Spleen (tissue), 11 donors: Measurements from ENCODE around the gene HNF4A. TPM values are rescaled to one million over a fixed set of nuclear protein-coding genes. Genes with fewer than 3 reads are reported as not detected.

ENCODE experiments used
- DNase-seq: peaks from one replicate; pipeline ENCODE4 v3.0.0-alpha.2; 2020
- H3K27ac ChIP-seq, 8 donors: fragments of 200-600 bp; sonication (generic) in 7 of 8; 1 replicate in 4 of 8; 2 replicates in 4 of 8; pipeline versions ENCODE4 v1.5.0 to v1.8.0; 2016 to 2021; ENCODE audit warnings: inconsistent platforms in 4 of 8, mild to moderate bottlenecking in 4 of 8, moderate library complexity in 1 of 8
- H3K27me3 ChIP-seq, 7 donors: fragments of 200-600 bp; sonication (generic) in 6 of 7; replicated peaks in 1 of 7; 1 replicate in 4 of 7; 2 replicates in 3 of 7; pipeline versions ENCODE4 v1.5.0 to v1.8.0; 2016 to 2021; ENCODE audit warnings: inconsistent platforms in 3 of 7, mild to moderate bottlenecking in 1 of 7
- H3K36me3 ChIP-seq, 6 donors: fragments of 200-600 bp; sonication (generic) in 5 of 6; 1 replicate in 4 of 6; 2 replicates in 2 of 6; pipeline versions ENCODE4 v1.5.0 to v1.8.0; 2016 to 2021; ENCODE audit warnings: inconsistent platforms in 2 of 6
- H3K4me1 ChIP-seq, 6 donors: fragments of 200-600 bp; sonication (generic) in 5 of 6; 1 replicate in 3 of 6; 2 replicates in 3 of 6; pipeline versions ENCODE4 v1.5.0 to v1.8.0; 2016 to 2021; ENCODE audit warnings: inconsistent platforms in 3 of 6
- H3K4me3 ChIP-seq, 8 donors: fragments of 200-600 bp; sonication (generic) in 7 of 8; 1 replicate in 4 of 8; 2 replicates in 4 of 8; pipeline versions ENCODE4 v1.5.0 to v1.8.0; 2016 to 2021; ENCODE audit warnings: inconsistent platforms in 4 of 8, mild to moderate bottlenecking in 4 of 8, moderate library complexity in 2 of 8
- H3K9me3 ChIP-seq, 8 donors: fragments of 200-600 bp; sonication (generic) in 7 of 8; 1 replicate in 4 of 8; 2 replicates in 4 of 8; pipeline versions ENCODE4 v1.5.0 to v1.8.0; 2016 to 2021; ENCODE audit warnings: inconsistent platforms in 4 of 8
- CTCF ChIP-seq, 11 experiments: fragments of 200-600 bp in 7 of 11; fragments of 450-650 bp in 4 of 11; sonication (generic) in 4 of 11; IDR thresholded peaks in 8 of 11; conservative IDR thresholded peaks in 3 of 11; 1 replicate in 7 of 11; 2 replicates in 4 of 11; pipeline versions ENCODE4 v1.4.0 to v1.8.0; 2016 to 2021; ENCODE audit warnings: antibody characterized with exemption in 11 of 11, inconsistent platforms in 4 of 11, mild to moderate bottlenecking in 1 of 11
- POLR2A ChIP-seq, 3 donors: fragments of 450-650 bp; IDR thresholded peaks; one replicate each; pipeline ENCODE4 v1.5.1; 2017; ENCODE audit warnings: antibody characterized with exemption in 3 of 3, mild to moderate bottlenecking in 1 of 3
- POLR2AphosphoS5 ChIP-seq, 3 donors: sonication (generic); formaldehyde crosslinking; IDR thresholded peaks; one replicate each; pipeline ENCODE4 v1.5.1; 2017; ENCODE audit warnings: antibody characterized with exemption in 3 of 3
- WGBS, 5 donors: extraction: QIAGEN DNeasy Blood & Tissue Kit in 3 of 5; methylation state at CpG; one replicate each; pipeline versions ENCODE4 v1.1.5 to v1.1.7; 2013 to 2018; 5-methylcytosine and 5-hydroxymethylcytosine counted together
- intact Hi-C: fragments of 100-400 bp; cut with DNase I; formaldehyde crosslinking; loops from one replicate; pipeline ENCODE4 v1.15.0; 2023; ENCODE audit warnings: low total_unique reads
- polyA plus RNA-seq, 3 donors: library from polyadenylated mRNA; stranded (reverse); fragments of 200-250 nt; gene quantifications; one replicate each; pipeline ENCODE4 v1.2.1, GENCODE V29; 2013
- total RNA-seq, 7 donors: library from RNA; depleted of rRNA in 3 of 7; stranded (reverse); fragments of >200 nt in 3 of 7; fragmentation: NEBNext Ultra II Directional in 4 of 7; extraction: Animal tissue kit (Norgen Biotek cat#: 25700) in 4 of 7; gene quantifications; one replicate each; pipeline versions ENCODE4 v1.1.0 to v1.2.1, GENCODE V29; 2016 to 2021
- donor health status: healthy with polysubstance abuse.
- donor health status: DM: no; HTN: no; CAD: no; lungs with moderate emphysema.
- donor health status: DM: no; HTN: no; CAD: no.
- donor health status: Bipolar disorder and iron deficiency.
- donor health status: healthy.
- donor health status: DM: no; HTN: no; CAD: no.
- donor health status: DM: yes; HTN: yes; CAD: no.

Gene HNF4A
- total and polyA plus RNA-seq, 10 donors, result 0.03 TPM; not detected in 9

DNA sequence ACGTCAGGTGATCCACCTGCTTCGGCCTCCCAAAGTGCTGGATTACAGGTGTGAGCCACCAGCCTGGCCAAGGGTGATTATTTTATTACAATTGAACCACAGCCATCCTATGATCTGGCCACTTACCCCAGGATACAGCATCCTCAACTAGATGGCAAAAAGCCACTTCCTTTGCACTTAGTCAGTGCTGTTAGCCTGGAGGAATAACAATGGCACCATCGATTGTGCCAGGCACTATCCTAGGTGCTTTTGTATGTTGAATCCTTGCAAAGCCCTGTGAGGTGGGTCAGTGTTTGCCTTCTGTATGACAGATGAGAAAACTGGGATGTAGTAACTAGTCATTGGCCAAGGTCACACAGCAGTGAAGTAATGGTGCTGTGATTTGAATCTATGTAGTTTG, 109.0 kb downstream of the HNF4A start:
- WGBS, 5 donors, result 75 to 100% (median 85%) methylated on average over 3 of the region's 3 CpGs
- Histone ChIP-seq H3K9me3 (no peaks in the 10 kb centered on the region), H3K27me3 (no peaks in the 10 kb centered on the region), H3K27ac (no peak overlapping the region), H3K4me3 (no peak overlapping the region), H3K4me1 (no peaks in the 10 kb centered on the region), H3K36me3 (no peaks in the 10 kb centered on the region)
- DNase-seq, result no peak
- intact Hi-C loops, result no loop called here
- no peak for TF ChIP-seq POLR2A (IDR thresholded peaks at IDR 0.05)
- TF ChIP-seq POLR2AphosphoS5 (IDR thresholded peaks at IDR 0.05), result no peak
- TF ChIP-seq CTCF (IDR thresholded peaks at IDR 0.05 in 8 of 11, conservative IDR thresholded peaks at IDR 0.05 in 3 of 11), result no peak

- no peak for DNase-seq
- no peaks in the 10 kb centered on the region for H3K9me3 ChIP-seq
- WGBS, 5 donors, result 59 to 75% (median 70%) methylated on average over 3 of the region's 3 CpGs
- intact Hi-C loops, result no loop called here
- no peak overlapping the region for H3K27ac ChIP-seq
- no peaks in the 10 kb centered on the region for H3K36me3 ChIP-seq
- H3K27me3 ChIP-seq, result no peaks in the 10 kb centered on the region
- no peak overlapping the region for H3K4me3 ChIP-seq
- no peaks in the 10 kb centered on the region for H3K4me1 ChIP-seq
- no peak for TF ChIP-seq POLR2A (IDR thresholded peaks at IDR 0.05)
- no peak for TF ChIP-seq POLR2AphosphoS5 (IDR thresholded peaks at IDR 0.05)
- no peak for TF ChIP-seq CTCF (IDR thresholded peaks at IDR 0.05 in 8 of 11, conservative IDR thresholded peaks at IDR 0.05 in 3 of 11)
Measured at GRCh38 chr20:44465001-44465560, 109.6 kb downstream of the HNF4A start.

GRCh38 chr20:44467289-44467883, 111.9 kb downstream of the HNF4A start:
- Histone ChIP-seq H3K4me1 (no peaks in the 10 kb centered on the region), H3K27me3 (no peaks in the 10 kb centered on the region), H3K9me3 (no peaks in the 10 kb centered on the region), H3K27ac (no peak overlapping the region), H3K36me3 (no peaks in the 10 kb centered on the region), H3K4me3 (no peak overlapping the region)
- intact Hi-C loops, result no loop called here
- no peak for TF ChIP-seq CTCF (IDR thresholded peaks at IDR 0.05 in 8 of 11, conservative IDR thresholded peaks at IDR 0.05 in 3 of 11)
- TF ChIP-seq POLR2A (IDR thresholded peaks at IDR 0.05), result no peak
- TF ChIP-seq POLR2AphosphoS5 (IDR thresholded peaks at IDR 0.05), result no peak
- WGBS, 5 donors, result 70 to 84% (median 75%) methylated on average over 8 to 12 of the region's 12 CpGs
- DNase-seq, result no peak

DNA sequence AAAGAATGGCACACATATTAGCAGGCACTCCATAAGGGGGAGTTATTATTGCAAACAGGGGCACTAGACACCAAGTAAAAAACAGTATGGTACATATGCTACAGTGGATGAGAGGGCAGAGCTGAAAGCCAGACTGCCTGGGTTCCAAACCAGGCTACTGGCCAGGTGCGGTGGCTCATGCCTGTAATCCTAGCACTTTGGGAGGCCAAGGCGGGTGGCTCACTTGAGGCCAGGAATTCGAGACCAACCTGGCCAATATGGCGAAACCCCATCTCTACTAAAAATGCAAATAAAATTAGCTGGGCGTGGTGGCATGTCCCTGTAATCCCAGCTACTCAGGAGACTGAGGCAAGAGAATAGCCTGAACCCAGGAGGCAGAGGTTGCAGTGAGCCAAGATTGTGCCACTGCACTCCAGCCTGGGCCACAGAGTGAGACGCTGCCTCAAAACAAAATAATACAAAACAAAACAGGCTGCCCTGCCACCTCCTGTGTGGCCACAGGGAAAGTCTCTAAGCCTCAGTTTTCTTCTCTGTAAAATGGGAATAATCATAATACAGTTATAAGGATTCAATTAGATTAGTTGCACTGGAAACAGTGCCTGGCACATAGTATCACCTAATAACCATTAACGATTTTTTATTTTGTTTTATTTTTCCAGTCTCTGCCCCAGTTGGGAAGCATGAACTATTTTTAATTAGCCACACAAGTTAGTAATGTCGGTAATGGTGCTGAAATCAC, 112.7 kb downstream of the HNF4A start:
- H3K36me3 ChIP-seq, result no peaks in the 10 kb centered on the region
- H3K27me3 ChIP-seq, result no peaks in the 10 kb centered on the region
- H3K27ac ChIP-seq, result no peak overlapping the region
- intact Hi-C loops, result no loop called here
- no peaks in the 10 kb centered on the region for H3K4me1 ChIP-seq
- WGBS, 5 donors, result 87 to 96% (median 90%) methylated on average over 8 of the region's 8 CpGs
- H3K4me3 ChIP-seq, result no peak overlapping the region
- TF ChIP-seq CTCF (IDR thresholded peaks at IDR 0.05 in 8 of 11, conservative IDR thresholded peaks at IDR 0.05 in 3 of 11) (no peak), POLR2AphosphoS5 (IDR thresholded peaks at IDR 0.05) (no peak), POLR2A (IDR thresholded peaks at IDR 0.05) (no peak)
- no peak for DNase-seq
- H3K9me3 ChIP-seq, result no peaks in the 10 kb centered on the region
